Measurements from ENCODE around the gene FHOD3.

FHOD3 gene

GRCh38 chr18:36704156-36704555, 406.6 kb downstream of the FHOD3 start:
- DNase-seq (ENCODE audit: low read depth, low spot score): no peak
- TF ChIP-seq CTCF (IDR thresholded peaks at IDR 0.05; ENCODE audit: low read depth, low read length): no peak
- in situ Hi-C loops (cut with HindIII; ENCODE audit: low sequenced_read_pairs): no loop called here
- no peak overlapping the region for H3K4me3 ChIP-seq (ENCODE audit: low read depth, low read length)

- no peak overlapping the region for H3K4me3 ChIP-seq (ENCODE audit: low read depth, low read length)
- DNase-seq (ENCODE audit: low read depth, low spot score): no peak
- no peak for TF ChIP-seq CTCF (IDR thresholded peaks at IDR 0.05; ENCODE audit: low read depth, low read length)
- in situ Hi-C loops (cut with HindIII; ENCODE audit: low sequenced_read_pairs): no loop called here
These were observed 408.8 kb downstream of the FHOD3 start for GRCh38 chr18:36706134-36706881.

GRCh38 chr18:36708366-36708765, 410.9 kb downstream of the FHOD3 start:
- no peak for DNase-seq (ENCODE audit: low read depth, low spot score)
- TF ChIP-seq CTCF (IDR thresholded peaks at IDR 0.05; ENCODE audit: low read depth, low read length): no peak
- in situ Hi-C loops (cut with HindIII; ENCODE audit: low sequenced_read_pairs): no loop called here
- H3K4me3 ChIP-seq (ENCODE audit: low read depth, low read length): no peak overlapping the region

GRCh38 chr18:36709315-36709714, 411.8 kb downstream of the FHOD3 start:
- in situ Hi-C loops (cut with HindIII; ENCODE audit: low sequenced_read_pairs): no loop called here
- DNase-seq (ENCODE audit: low read depth, low spot score): no peak

GRCh38 chr18:36711014-36711725, 413.7 kb downstream of the FHOD3 start:
- in situ Hi-C loops (cut with HindIII; ENCODE audit: low sequenced_read_pairs): no loop called here
- no peak overlapping the region for H3K4me3 ChIP-seq (ENCODE audit: low read depth, low read length)
- no peak for DNase-seq (ENCODE audit: low read depth, low spot score)
- no peak for TF ChIP-seq CTCF (IDR thresholded peaks at IDR 0.05; ENCODE audit: low read depth, low read length)

More at GRCh38 chr18:36709315-36709714, 411.8 kb downstream of the FHOD3 start:
- H3K4me3 ChIP-seq (ENCODE audit: low read depth, low read length): no peak overlapping the region
- no peak for TF ChIP-seq CTCF (IDR thresholded peaks at IDR 0.05; ENCODE audit: low read depth, low read length)

- H3K4me3 ChIP-seq (ENCODE audit: low read depth, low read length): no peak overlapping the region
- DNase-seq (ENCODE audit: low read depth, low spot score): peak; percentile 86
- no peak for TF ChIP-seq CTCF (IDR thresholded peaks at IDR 0.05; ENCODE audit: low read depth, low read length)
- in situ Hi-C loops (cut with HindIII; ENCODE audit: low sequenced_read_pairs): no loop called here
These were observed 414.4 kb downstream of the FHOD3 start for GRCh38 chr18:36711813-36712444.

All from astrocyte of the spinal cord (primary cell).